ENCODE data around the gene COG5.

Gene COG5

GRCh38 chr7:107370816-107371215, 192.9 kb downstream of the COG5 start:
- DNase-seq (ENCODE audit: low read depth): no peak
- H3K4me3 ChIP-seq (ENCODE audit: low read depth, low read length): no peak overlapping the region
- TF ChIP-seq CTCF (IDR thresholded peaks at IDR 0.05; ENCODE audit: insufficient read depth, low read depth, low read length, missing control alignments): no peak

- DNase-seq (ENCODE audit: low read depth): no peak
- no peak for TF ChIP-seq CTCF (IDR thresholded peaks at IDR 0.05; ENCODE audit: insufficient read depth, low read depth, low read length, missing control alignments)
- H3K4me3 ChIP-seq (ENCODE audit: low read depth, low read length): no peak overlapping the region
These were observed 198.9 kb downstream of the COG5 start for GRCh38 chr7:107364787-107365186.

DNA sequence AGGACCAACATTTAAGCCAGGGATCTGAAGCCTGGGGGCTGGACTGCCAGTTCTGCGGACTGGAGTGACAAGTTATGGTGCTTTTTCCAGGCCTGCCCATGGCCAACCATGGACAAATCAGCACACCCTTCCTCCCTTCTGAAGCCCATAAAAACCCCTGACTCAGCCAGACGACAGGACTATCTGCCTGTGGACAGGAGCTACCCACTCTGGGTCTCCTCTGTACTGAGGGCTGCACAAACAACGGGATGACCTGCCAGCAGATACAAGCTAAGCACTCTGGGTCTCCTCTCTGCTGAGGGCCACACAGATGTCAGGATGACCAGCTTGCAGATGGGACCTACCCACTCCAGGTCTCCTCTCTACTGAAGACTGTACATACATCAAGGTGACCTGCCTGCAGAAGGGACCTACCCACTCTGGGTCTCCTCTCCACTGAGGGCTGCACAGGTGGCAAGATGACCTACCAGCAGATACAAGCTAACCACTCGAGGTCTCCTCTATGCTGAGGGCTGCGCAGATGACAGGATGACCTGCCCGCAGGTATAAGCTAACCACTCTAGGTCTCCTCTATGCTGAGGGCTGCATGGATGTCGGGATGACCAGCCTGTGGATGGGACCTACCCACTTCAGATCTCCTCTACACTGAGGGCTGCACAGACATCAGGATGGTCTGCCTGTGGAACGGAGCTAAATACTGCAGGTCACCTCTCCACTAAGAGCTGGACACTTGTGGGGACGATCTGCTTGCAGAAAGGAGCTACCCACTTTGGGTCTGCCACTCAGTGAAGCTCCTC, 204.0 kb downstream of the COG5 start:
- no peak overlapping the region for H3K4me3 ChIP-seq (ENCODE audit: low read depth, low read length)
- no peak for DNase-seq (ENCODE audit: low read depth)
- TF ChIP-seq CTCF (IDR thresholded peaks at IDR 0.05; ENCODE audit: insufficient read depth, low read depth, low read length, missing control alignments): no peak

GRCh38 chr7:107355616-107356015, 208.1 kb downstream of the COG5 start:
- TF ChIP-seq CTCF (IDR thresholded peaks at IDR 0.05; ENCODE audit: insufficient read depth, low read depth, low read length, missing control alignments): no peak
- no peak for DNase-seq (ENCODE audit: low read depth)
- no peak overlapping the region for H3K4me3 ChIP-seq (ENCODE audit: low read depth, low read length)

- no peak for DNase-seq (ENCODE audit: low read depth)
- no peak overlapping the region for H3K4me3 ChIP-seq (ENCODE audit: low read depth, low read length)
- no peak for TF ChIP-seq CTCF (IDR thresholded peaks at IDR 0.05; ENCODE audit: insufficient read depth, low read depth, low read length, missing control alignments)
These were observed 209.1 kb downstream of the COG5 start for GRCh38 chr7:107354640-107355039.

DNA sequence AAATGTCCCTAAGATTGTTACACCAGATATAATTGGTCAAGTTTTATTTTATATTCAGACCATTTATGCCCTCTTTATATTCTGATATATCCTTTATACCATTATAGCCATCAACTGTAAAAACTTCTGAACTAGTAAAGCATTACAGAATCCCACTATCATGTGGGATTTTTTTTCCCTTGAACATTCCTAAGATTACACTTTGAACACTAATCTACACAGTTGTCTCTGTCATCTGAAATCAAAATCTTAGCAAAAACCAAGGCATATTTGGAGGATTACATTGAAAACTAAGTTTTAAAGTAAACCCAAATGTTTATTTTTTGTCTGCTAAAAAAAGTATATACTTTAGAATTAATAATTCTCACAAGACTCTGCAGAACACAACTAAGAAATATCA, 210.0 kb downstream of the COG5 start:
- no peak overlapping the region for H3K4me3 ChIP-seq (ENCODE audit: low read depth, low read length)
- TF ChIP-seq CTCF (IDR thresholded peaks at IDR 0.05; ENCODE audit: insufficient read depth, low read depth, low read length, missing control alignments): no peak
- DNase-seq (ENCODE audit: low read depth): no peak

DNA sequence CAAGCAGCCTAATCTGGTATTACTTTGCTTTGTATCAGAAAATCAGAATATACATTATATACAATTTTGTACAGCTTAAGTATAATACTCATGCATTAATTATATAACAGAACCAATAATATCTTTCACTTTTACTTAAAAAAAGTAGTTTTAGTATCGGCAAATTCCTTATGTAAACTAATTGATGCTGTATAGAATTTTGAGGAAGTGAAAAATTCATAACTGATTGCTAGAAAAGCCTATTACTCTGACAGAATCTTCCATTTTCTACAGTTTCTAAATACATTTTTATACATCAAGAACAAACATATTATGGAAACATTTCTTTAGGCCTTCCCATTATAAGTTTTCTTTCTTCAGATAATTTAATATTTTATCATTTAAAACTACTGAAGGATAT, 217.8 kb downstream of the COG5 start:
- TF ChIP-seq CTCF (IDR thresholded peaks at IDR 0.05; ENCODE audit: insufficient read depth, low read depth, low read length, missing control alignments): no peak
- DNase-seq (ENCODE audit: low read depth): no peak
- no peak overlapping the region for H3K4me3 ChIP-seq (ENCODE audit: low read depth, low read length)

Data from GM12865 (cell line).